HG02642 (cell line): ENCODE results near the gene PLCB1.
"Not testable (repeated sequence)": the region's sequence is repeated elsewhere in the genome, so short reads cannot be mapped to it uniquely, and the experiment has no call there.

Experiments
- ATAC-seq: cut with Tn5 transposase; IDR thresholded peaks from one replicate; pipeline ENCODE4 v1.9.1; 2021; ENCODE audit warnings: mild to moderate bottlenecking; ENCODE audit not compliant: unreplicated experiment, poor library complexity

PLCB1 gene

GRCh38 chr20:8131598-8132483 is at the start of gene PLCB1:
PLCB1 (plus strand) TSS chr20:8132266; CDS start chr20:8132652, 386 bp downstream.
- peak; percentile 88 for ATAC-seq

GRCh38 chr20:8082989-8083388 is 49.1 kb upstream of the PLCB1 start:
- ATAC-seq = no peak

GRCh38 chr20:8089668-8090067 is 42.4 kb upstream of the PLCB1 start:
- ATAC-seq = no peak

GRCh38 chr20:8094415-8094818 is 37.6 kb upstream of the PLCB1 start:
- no peak for ATAC-seq

- no peak for ATAC-seq
These were observed 37.2 kb upstream of the PLCB1 start for GRCh38 chr20:8094850-8095249.

- no peak for ATAC-seq
These were observed 36.2 kb upstream of the PLCB1 start for GRCh38 chr20:8095648-8096572.

- no peak for ATAC-seq
These were observed 34.8 kb upstream of the PLCB1 start for GRCh38 chr20:8097307-8097706.

- no peak for ATAC-seq
These were observed 27.8 kb upstream of the PLCB1 start for GRCh38 chr20:8104252-8104651.

GRCh38 chr20:8114612-8115011 is 17.5 kb upstream of the PLCB1 start:
- not testable (repeated sequence) for ATAC-seq

GRCh38 chr20:8115436-8115835 is 16.6 kb upstream of the PLCB1 start:
- ATAC-seq = no peak

GRCh38 chr20:8116067-8116811 is 15.8 kb upstream of the PLCB1 start:
- ATAC-seq = no peak

- no peak for ATAC-seq
These were observed 14.4 kb upstream of the PLCB1 start for GRCh38 chr20:8117636-8118035.

- no peak for ATAC-seq
These were observed 14.0 kb upstream of the PLCB1 start for GRCh38 chr20:8118039-8118438.

- no peak for ATAC-seq
These were observed 13.3 kb upstream of the PLCB1 start for GRCh38 chr20:8118760-8119159.

- ATAC-seq = no peak
These were observed 10.4 kb upstream of the PLCB1 start for GRCh38 chr20:8121666-8122065.

GRCh38 chr20:8124639-8125038 is 7.4 kb upstream of the PLCB1 start:
- ATAC-seq = no peak

GRCh38 chr20:8126181-8126580 is 5.9 kb upstream of the PLCB1 start:
- no peak for ATAC-seq

- ATAC-seq = no peak
These were observed 5.2 kb upstream of the PLCB1 start for GRCh38 chr20:8126841-8127378.

GRCh38 chr20:8127553-8128255 is 4.4 kb upstream of the PLCB1 start:
- ATAC-seq = peak; percentile 68
